IMR-90 (cell line): ENCODE data around the gene TREML2. TPM values are rescaled to one million over a fixed set of nuclear protein-coding genes. Genes with fewer than 3 reads are reported as not detected.

Experiments used
- ATAC-seq: fragments of 200-7000 bp; cut with Tn5 transposase; 2 replicates; pipeline ENCODE4 v1.9.1; 2020; ENCODE audit warnings: low read depth, mild to moderate bottlenecking, moderate library complexity
- BruUV-seq: library from RNA; stranded (reverse); fragments of 400-500 nt; replicated peaks from 2 replicates; lab custom pipeline; 2021; lab: Mats Ljungman, UMichigan
- CTCF ChIA-PET: fragments of 300-600 bp; formaldehyde crosslinking; extraction: SDS; loops from one replicate; lab custom pipeline; 2021; ENCODE audit warnings: antibody characterized with exemption; lab: Yijun Ruan, JAX
- POLR2A ChIA-PET: fragments of 300-600 bp; sonication (Branson Sonifier 250); formaldehyde crosslinking; loops from one replicate; lab custom pipeline; 2022; ENCODE audit warnings: antibody characterized with exemption; ENCODE audit not compliant: unreplicated experiment; lab: Charles Lee
- DNase-seq: peaks from one replicate; pipeline ENCODE4 v3.0.0; 2013
- H2AFZ ChIP-seq: replicated peaks from 2 replicates; pipeline ENCODE3; 2013; ENCODE audit warnings: low read length, mild to moderate bottlenecking; ENCODE audit not compliant: poor library complexity
- H2AK5ac ChIP-seq: 2 replicates; pipeline ENCODE4 v1.6.1; 2013; ENCODE audit warnings: low read depth, low read length, inconsistent platforms
- H2AK9ac ChIP-seq: replicated peaks from 2 replicates; pipeline ENCODE3; 2013; ENCODE audit warnings: mild to moderate bottlenecking, low read depth, low read length, moderate library complexity; ENCODE audit not compliant: poor library complexity
- H2BK120ac ChIP-seq: 2 replicates; pipeline ENCODE4 v1.6.1; 2013; ENCODE audit warnings: low read depth, low read length, inconsistent platforms
- H2BK15ac ChIP-seq: 3 replicates; pipeline ENCODE4 v1.6.1; 2013; ENCODE audit warnings: low read depth, low read length, inconsistent platforms
- H2BK20ac ChIP-seq: 2 replicates; pipeline ENCODE4 v1.6.1; 2013; ENCODE audit warnings: low read depth, mild to moderate bottlenecking, inconsistent platforms, low read length, moderate library complexity
- H2BK5ac ChIP-seq: 2 replicates; pipeline ENCODE4 v1.6.1; 2013; ENCODE audit warnings: mild to moderate bottlenecking, low read depth, low read length, inconsistent platforms; ENCODE audit not compliant: poor library complexity, severe bottlenecking
- H3K14ac ChIP-seq: replicated peaks from 2 replicates; pipeline ENCODE4 v1.6.1; 2013; ENCODE audit warnings: low read depth, low read length, inconsistent platforms
- H3K18ac ChIP-seq: 2 replicates; pipeline ENCODE4 v1.6.1; 2013; ENCODE audit warnings: low read depth, low read length, control low read depth
- H3K23ac ChIP-seq: 2 replicates; pipeline ENCODE4 v1.6.1; 2013; ENCODE audit warnings: low read depth, low read length, inconsistent platforms
- H3K27ac ChIP-seq: 2 replicates; pipeline ENCODE4 v1.5.1; 2013; ENCODE audit warnings: mild to moderate bottlenecking, control low read depth, low read length; ENCODE audit not compliant: insufficient read depth
- H3K27me3 ChIP-seq: 2 replicates; pipeline ENCODE4 v1.6.1; 2013; ENCODE audit warnings: low read length; ENCODE audit not compliant: control insufficient read depth, insufficient read depth
- H3K36me3 ChIP-seq: 2 replicates; pipeline ENCODE4 v1.6.1; 2013; ENCODE audit warnings: low read length, mixed read lengths; ENCODE audit not compliant: control insufficient read depth, insufficient read depth
- H3K4ac ChIP-seq: 2 replicates; pipeline ENCODE4 v1.6.1; 2013; ENCODE audit warnings: low read depth, low read length, inconsistent platforms
- H3K4me1 ChIP-seq: 2 replicates; pipeline ENCODE4 v1.6.1; 2013; ENCODE audit warnings: low read length, mixed read lengths; ENCODE audit not compliant: control insufficient read depth, insufficient read depth
- H3K4me2 ChIP-seq: 2 replicates; pipeline ENCODE4 v1.6.1; 2013; ENCODE audit warnings: low read depth, mild to moderate bottlenecking, control low read depth, low read length, moderate library complexity
- H3K4me3 ChIP-seq: 2 replicates; pipeline ENCODE4 v1.5.1; 2013; ENCODE audit warnings: low read depth, mild to moderate bottlenecking, control low read depth, low read length, moderate library complexity; ENCODE audit not compliant: insufficient read depth
- H3K56ac ChIP-seq: 2 replicates; pipeline ENCODE4 v1.6.1; 2013; ENCODE audit warnings: low read length, inconsistent platforms; ENCODE audit not compliant: insufficient read depth; ENCODE audit errors: extremely low read depth
- H3K79me1 ChIP-seq, 2 experiments: 2 replicates each; pipeline ENCODE4 v1.6.1; 2013; ENCODE audit warnings: low read length in 2 of 2, inconsistent platforms in 1 of 2, low read depth in 1 of 2
- H3K9ac ChIP-seq: 2 replicates; pipeline ENCODE4 v1.6.1; 2013; ENCODE audit warnings: low read depth, low read length, control low read depth
- H3K9me1 ChIP-seq: 2 replicates; pipeline ENCODE4 v1.6.1; 2013; ENCODE audit warnings: low read length, inconsistent platforms; ENCODE audit not compliant: insufficient read depth
- H3K9me3 ChIP-seq: 2 replicates; pipeline ENCODE4 v1.6.1; 2013; ENCODE audit warnings: low read length; ENCODE audit not compliant: control insufficient read depth, insufficient read depth
- H4K20me1 ChIP-seq: 2 replicates; pipeline ENCODE4 v1.6.1; 2013; ENCODE audit warnings: low read length, inconsistent platforms; ENCODE audit not compliant: insufficient read depth
- H4K5ac ChIP-seq: 2 replicates; pipeline ENCODE4 v1.6.1; 2013; ENCODE audit warnings: mild to moderate bottlenecking, low read depth, low read length, control low read depth
- H4K8ac ChIP-seq, 2 experiments: 2 replicates each; pipeline ENCODE4 v1.6.1; 2013; ENCODE audit warnings: low read depth in 2 of 2, low read length in 2 of 2, control low read depth in 1 of 2, inconsistent platforms in 1 of 2
- H4K91ac ChIP-seq: 2 replicates; pipeline ENCODE4 v1.6.1; 2013; ENCODE audit warnings: low read depth, low read length, inconsistent platforms; ENCODE audit not compliant: insufficient read depth
- CEBPB ChIP-seq: IDR thresholded peaks from 2 replicates; pipeline ENCODE4 v1.6.1; 2012; ENCODE audit warnings: low read depth, low read length, improper control_type of control experiment
- FOS ChIP-seq: fragments of 150-350 bp; IDR thresholded peaks from 2 replicates; pipeline ENCODE4 v1.6.1; 2016; ENCODE audit warnings: low read depth, low read length
- POLR2A ChIP-seq: IDR thresholded peaks from 2 replicates; pipeline ENCODE4 v1.6.1; 2012; ENCODE audit warnings: mild to moderate bottlenecking, low read depth, low read length
- RCOR1 ChIP-seq: IDR thresholded peaks from 2 replicates; pipeline ENCODE4 v1.6.1; 2012; ENCODE audit warnings: mild to moderate bottlenecking, low read length, improper control_type of control experiment; ENCODE audit not compliant: insufficient replicate concordance
- WGBS, 2 experiments: methylation state at CpG; one replicate each; pipeline versions ENCODE4 v1.1.5 to v1.1.7; 2013; ENCODE audit warnings: missing lambda C conversion rate in 2 of 2; ENCODE audit not compliant: insufficient read length in 1 of 2; ENCODE audit errors: extremely low coverage in 2 of 2; 5-methylcytosine and 5-hydroxymethylcytosine counted together
- dilution Hi-C: fragments of 300-500 bp; cut with HindIII; formaldehyde crosslinking; loops from one replicate; pipeline ENCODE4 v1.14.3; 2018; ENCODE audit warnings: low sequenced_read_pairs; ENCODE audit not compliant: unreplicated experiment
- in situ Hi-C: fragments of 300-500 bp; cut with MboI; formaldehyde crosslinking; loops from 3 replicates; pipeline ENCODE4 v1.14.3; 2019; ENCODE audit warnings: low sequenced_read_pairs, inconsistent platforms, mixed read lengths
- intact Hi-C: fragments of 100-400 bp; cut with micrococcal nuclease; formaldehyde crosslinking; loops from 2 replicates; pipeline ENCODE4 v1.10.0; 2022
- polyA plus RNA-seq, 3 experiments: library from polyadenylated mRNA; depleted of rRNA; stranded (reverse); fragments of >200 nt; gene quantifications; 2 replicates each; pipeline ENCODE4 v1.2.3, GENCODE V29; 2012; ENCODE audit warnings: low replicate concordance in 1 of 3
- total RNA-seq: library from RNA; depleted of rRNA; stranded (reverse); fragments of >200 nt; gene quantifications from 2 replicates; pipeline ENCODE4 v1.2.3, GENCODE V29; 2012

The TREML2 gene
- total and polyA plus RNA-seq, 2 of the 4 experiments (the other 2 are of a cell fraction) = not detected

- H4K20me1 ChIP-seq = no peaks in the 10 kb centered on the region
- no TSS peak for BruUV-seq
- no peak overlapping the region for H3K23ac ChIP-seq
- TF ChIP-seq CEBPB = no peak
- TF ChIP-seq FOS = no peak
- no peak for TF ChIP-seq POLR2A
- TF ChIP-seq RCOR1 = no peak
- H2BK20ac ChIP-seq = no peak overlapping the region
- H2BK120ac ChIP-seq = no peak overlapping the region
- no peak overlapping the region for H3K4ac ChIP-seq
- H3K4me1 ChIP-seq = no peaks in the 10 kb centered on the region
- no peak overlapping the region for H2AK9ac ChIP-seq
- WGBS, 2 experiments = 24% methylated on average over 3 of the region's 4 CpGs; no CpG with 5 or more reads in 1 of the 2 experiments
- H4K8ac ChIP-seq = no peak overlapping the region
- H3K4me2 ChIP-seq = no peak overlapping the region
- no peak overlapping the region for H2AK5ac ChIP-seq
- H3K27ac ChIP-seq = no peak overlapping the region
- ChIA-PET POLR2A (no interaction called here), CTCF (no interaction called here)
- in situ Hi-C loops = no loop called here
- no peaks in the 10 kb centered on the region for H3K9me3 ChIP-seq
- H3K79me1 ChIP-seq = no peaks in the 10 kb centered on the region
- H3K36me3 ChIP-seq = no peaks in the 10 kb centered on the region
- dilution Hi-C loops = no loop called here
- ATAC-seq (no peak), DNase-seq (no peak)
- H2BK15ac ChIP-seq = no peak overlapping the region
- H2BK5ac ChIP-seq = no peak overlapping the region
- no peak overlapping the region for H4K91ac ChIP-seq
- intact Hi-C loops = no loop called here
- no peak overlapping the region for H3K4me3 ChIP-seq
- H3K9ac ChIP-seq = no peak overlapping the region
- H3K27me3 ChIP-seq = peaks cover 2% of the 10 kb centered on the region; the same call in 1 of the 2 replicates
- no peak overlapping the region for H2AFZ ChIP-seq
- H3K14ac ChIP-seq = no peak overlapping the region
- no peaks in the 10 kb centered on the region for H3K9me1 ChIP-seq
- H4K5ac ChIP-seq = no peak overlapping the region
- H3K56ac ChIP-seq = no peak overlapping the region
- no peak overlapping the region for H3K18ac ChIP-seq
Measured at GRCh38 chr6:41229721-41230120, 28.8 kb upstream of the TREML2 start.
